WTC11 (cell line): ENCODE measurements around the gene LIN7B. TPM values are rescaled to one million over a fixed set of nuclear protein-coding genes. Genes with fewer than 3 reads are reported as not detected.

Experiments
- ATAC-seq: fragments of 200-7000 bp; cut with Tn5 transposase; 2 replicates; pipeline ENCODE4 v1.10.0; 2021; ENCODE audit warnings: mild to moderate bottlenecking, moderate library complexity
- CTCF ChIA-PET: fragments of 300-600 bp; sonication (Branson Sonifier 250); formaldehyde crosslinking; loops from one replicate; lab custom pipeline; 2021; ENCODE audit warnings: antibody characterized with exemption; lab: Charles Lee
- POLR2A ChIA-PET: fragments of 350-600 bp; sonication (Branson Sonifier 250); formaldehyde crosslinking; loops from one replicate; lab custom pipeline; 2021; ENCODE audit warnings: antibody characterized with exemption; lab: Charles Lee
- DNase-seq: peaks from one replicate; pipeline ENCODE4 v3.0.0; 2021; ENCODE audit warnings: low spot score
- H3K27ac Mint-ChIP-seq: 2 replicates; pipeline ENCODE4 v1.8.0; 2021; ENCODE audit warnings: mixed read lengths
- H3K27me3 Mint-ChIP-seq: 2 replicates; pipeline ENCODE4 v1.8.0; 2021; ENCODE audit warnings: low read depth, mild to moderate bottlenecking, moderate library complexity, mixed read lengths
- H3K36me3 Mint-ChIP-seq: 2 replicates; pipeline ENCODE4 v1.8.0; 2021; ENCODE audit warnings: mixed read lengths
- H3K4me1 Mint-ChIP-seq: 2 replicates; pipeline ENCODE4 v1.8.0; 2022; ENCODE audit warnings: mixed read lengths
- H3K4me3 Mint-ChIP-seq: 2 replicates; pipeline ENCODE4 v1.8.0; 2021; ENCODE audit warnings: mild to moderate bottlenecking, moderate library complexity, mixed read lengths
- H3K9me3 Mint-ChIP-seq: 2 replicates; pipeline ENCODE4 v1.8.0; 2021; ENCODE audit warnings: mixed read lengths
- ARID4B ChIP-seq: sonication (generic); formaldehyde crosslinking; IDR thresholded peaks from 2 replicates; pipeline ENCODE4 v1.8.0; 2023; ENCODE audit warnings: missing genetic modification reagents, mild to moderate bottlenecking, borderline replicate concordance
- ATF3 ChIP-seq: sonication (generic); formaldehyde crosslinking; conservative IDR thresholded peaks from 2 replicates; pipeline ENCODE4 v1.8.1; 2022; ENCODE audit warnings: mild to moderate bottlenecking, missing genetic modification reagents
- E2F5 ChIP-seq: sonication (generic); formaldehyde crosslinking; IDR thresholded peaks from 2 replicates; pipeline ENCODE4 v1.8.1; 2022; ENCODE audit warnings: mild to moderate bottlenecking, moderate library complexity, missing genetic modification reagents
- EMX1 ChIP-seq: fragments of 250-450 bp; sonication (Bioruptor Pico); IDR thresholded peaks from 2 replicates; pipeline ENCODE4 v1.8.0; 2021; ENCODE audit warnings: mild to moderate bottlenecking
- FOXP1 ChIP-seq: sonication (generic); formaldehyde crosslinking; IDR thresholded peaks from 2 replicates; pipeline ENCODE4 v1.8.0; 2022; ENCODE audit warnings: missing genetic modification reagents, mild to moderate bottlenecking, moderate library complexity, borderline replicate concordance
- GRHL2 ChIP-seq: fragments of 250-450 bp; sonication (Bioruptor Pico); IDR thresholded peaks from 2 replicates; pipeline ENCODE4 v1.8.0; 2022; ENCODE audit warnings: mild to moderate bottlenecking, moderate library complexity; ENCODE audit not compliant: insufficient replicate concordance, severe bottlenecking
- GTF2I ChIP-seq: fragments of 250-450 bp; sonication (Bioruptor Pico); conservative IDR thresholded peaks from 2 replicates; pipeline ENCODE4 v1.4.0; 2021; ENCODE audit warnings: mild to moderate bottlenecking
- IRF2 ChIP-seq: sonication (generic); formaldehyde crosslinking; IDR thresholded peaks from 2 replicates; pipeline ENCODE4 v1.8.0; 2022; ENCODE audit warnings: low read depth, missing genetic modification reagents, borderline replicate concordance
- NFE2L1 ChIP-seq: sonication (generic); formaldehyde crosslinking; IDR thresholded peaks from 2 replicates; pipeline ENCODE4 v1.8.1; 2023; ENCODE audit warnings: missing genetic modification reagents
- NFYB ChIP-seq: sonication (generic); formaldehyde crosslinking; conservative IDR thresholded peaks from 2 replicates; pipeline ENCODE4 v1.8.0; 2022; ENCODE audit warnings: low read depth, missing genetic modification reagents
- NR3C1 ChIP-seq: sonication (generic); formaldehyde crosslinking; conservative IDR thresholded peaks from 2 replicates; pipeline ENCODE4 v1.8.1; 2023; ENCODE audit warnings: low read depth, mild to moderate bottlenecking, missing genetic modification reagents
- SP1 ChIP-seq: sonication (generic); formaldehyde crosslinking; conservative IDR thresholded peaks from 2 replicates; pipeline ENCODE4 v1.8.1; 2022; ENCODE audit warnings: missing genetic modification reagents
- TEAD1 ChIP-seq: sonication (generic); formaldehyde crosslinking; IDR thresholded peaks from 2 replicates; pipeline ENCODE4 v1.8.0; 2022; ENCODE audit warnings: mild to moderate bottlenecking, missing genetic modification reagents
- TP53 ChIP-seq: sonication (generic); formaldehyde crosslinking; IDR thresholded peaks from 2 replicates; pipeline ENCODE4 v1.8.1; 2023; ENCODE audit warnings: mild to moderate bottlenecking, missing genetic modification reagents
- USF1 ChIP-seq: sonication (generic); formaldehyde crosslinking; IDR thresholded peaks from 2 replicates; pipeline ENCODE4 v1.8.0; 2022; ENCODE audit warnings: mild to moderate bottlenecking, missing genetic modification reagents
- USF2 ChIP-seq: sonication (generic); formaldehyde crosslinking; IDR thresholded peaks from 2 replicates; pipeline ENCODE4 v1.8.1; 2023; ENCODE audit warnings: mild to moderate bottlenecking, missing genetic modification reagents, moderate library complexity
- ZNF263 ChIP-seq: sonication (generic); formaldehyde crosslinking; IDR thresholded peaks from 2 replicates; pipeline ENCODE4 v1.8.1; 2022; ENCODE audit warnings: low read depth, mild to moderate bottlenecking, moderate library complexity, missing genetic modification reagents
- ZNF396 ChIP-seq: fragments of 250-450 bp; sonication (Bioruptor Pico); IDR thresholded peaks from 2 replicates; pipeline ENCODE4 v1.8.0; 2021; ENCODE audit warnings: mild to moderate bottlenecking, moderate library complexity, borderline replicate concordance
- ZNF532 ChIP-seq: fragments of 250-450 bp; sonication (Bioruptor Pico); IDR thresholded peaks from 2 replicates; pipeline ENCODE4 v1.9.0; 2021; ENCODE audit warnings: mild to moderate bottlenecking, borderline replicate concordance
- total RNA-seq: library from RNA; stranded (reverse); gene quantifications from 3 replicates; pipeline ENCODE4 v1.2.3, GENCODE V29; 2021

Gene LIN7B
- total RNA-seq, 1 experiment from 2014 or later = 5.1 TPM

GRCh38 chr19:49149652-49150105, 35.5 kb downstream of the LIN7B start (continued):
- no peak for TF ChIP-seq NR3C1 (CRISPR knock-in tag)
- TF ChIP-seq ZNF532 (CRISPR knock-in tag) = no peak
- no peak for TF ChIP-seq GRHL2
- no peak for TF ChIP-seq IRF2 (CRISPR knock-in tag)
- no peak for TF ChIP-seq NFE2L1 (CRISPR knock-in tag)
- TF ChIP-seq EMX1 (CRISPR knock-in tag) = no peak
- peak; percentile 55; the same call in 1 of the 2 replicates for TF ChIP-seq ZNF263 (CRISPR knock-in tag)

GRCh38 chr19:49150106-49150943, 36.2 kb downstream of the LIN7B start:
- Mint-ChIP-seq H3K4me1 (peaks cover 36% of the 10 kb centered on the region), H3K27me3 (peaks cover 55% of the 10 kb centered on the region), H3K36me3 (peaks cover 9% of the 10 kb centered on the region), H3K4me3 (peak overlapping the region; percentile 92), H3K9me3 (peaks cover 14% of the 10 kb centered on the region), H3K27ac (peak overlapping the region; percentile 91)
- POLR2A ChIA-PET = interaction anchor here (0.6 to 2.5 kb wide), 11 partner anchors 14 to 345 kb away, joined by 3 to 8 read pairs (median 4); partner anchors contain the start of genes BAX, GYS1, LIN7B and RPS11
- ATAC-seq (peak; percentile 2; the same call in 1 of the 2 replicates), DNase-seq (peak; percentile 83)
- CTCF ChIA-PET = interaction anchor here (0.5 to 7.9 kb wide), 15 partner anchors 11 to 157 kb away, joined by 3 to 98 read pairs (median 8); partner anchors contain the start of genes GYS1, LIN7B and RUVBL2
- 0 out of 2 replicates have a peak, but pooled peaks have one; percentile 2 for TF ChIP-seq SP1 (CRISPR knock-in tag)
- TF ChIP-seq TEAD1 (CRISPR knock-in tag) = peak; percentile 54; the same call in 1 of the 2 replicates
- no peak for TF ChIP-seq GTF2I (CRISPR knock-in tag)
- 0 out of 2 replicates have a peak, but pooled peaks have one; percentile 23 for TF ChIP-seq USF2 (CRISPR knock-in tag)
- TF ChIP-seq FOXP1 = 0 out of 2 replicates have a peak, but pooled peaks have one; percentile 36
- TF ChIP-seq ZNF396 (CRISPR knock-in tag) = no peak
- no peak for TF ChIP-seq NFYB (CRISPR knock-in tag)
- peak; percentile 2; the same call in 1 of the 2 replicates for TF ChIP-seq E2F5
- peak; percentile 56; the same call in 1 of the 2 replicates for TF ChIP-seq ARID4B
- TF ChIP-seq ATF3 = no peak
- TF ChIP-seq TP53 (CRISPR knock-in tag) = 0 out of 2 replicates have a peak, but pooled peaks have one; percentile 42
- TF ChIP-seq USF1 = peak; percentile 28; the same call in 1 of the 2 replicates
